Vagina (tissue), 2 donors: ENCODE measurements around the gene CLIC3. TPM values are rescaled to one million over a fixed set of nuclear protein-coding genes. Genes with fewer than 3 reads are reported as not detected.

ENCODE experiments used
- DNase-seq, 2 donors: peaks; one replicate each; pipeline ENCODE4 v3.0.0-alpha.2; 2017; ENCODE audit errors: extremely low spot score in 2 of 2
- H3K27ac ChIP-seq: fragments of 200-600 bp; sonication (generic); one replicate; pipeline ENCODE4 v1.5.1; 2019
- H3K27me3 ChIP-seq: fragments of 200-600 bp; sonication (generic); one replicate; pipeline ENCODE4 v1.5.1; 2019
- H3K36me3 ChIP-seq, 2 donors: fragments of 200-600 bp; sonication (generic); one replicate each; pipeline ENCODE4 v1.5.1; 2017 to 2019
- H3K4me1 ChIP-seq: fragments of 200-600 bp; sonication (generic); one replicate; pipeline ENCODE4 v1.5.1; 2019
- H3K4me3 ChIP-seq, 2 donors: fragments of 200-600 bp; sonication (generic); 1 replicate in 1 of 2; 2 replicates in 1 of 2; pipeline ENCODE4 v1.5.1; 2016 to 2019
- H3K9me3 ChIP-seq: fragments of 200-600 bp; sonication (generic); one replicate; pipeline ENCODE4 v1.5.1; 2019
- CTCF ChIP-seq, 3 experiments: fragments of 450-650 bp in 2 of 3; fragments of 200-600 bp in 1 of 3; sonication (generic) in 1 of 3; IDR thresholded peaks; one replicate each; pipeline ENCODE4 v1.5.1; 2017 to 2019; ENCODE audit warnings: antibody characterized with exemption in 3 of 3, mild to moderate bottlenecking in 2 of 3, moderate library complexity in 2 of 3
- POLR2A ChIP-seq, 2 donors: fragments of 450-650 bp; IDR thresholded peaks; one replicate each; pipeline ENCODE4 v1.6.1; 2017; ENCODE audit warnings: antibody characterized with exemption in 2 of 2, mild to moderate bottlenecking in 2 of 2, moderate library complexity in 2 of 2
- POLR2AphosphoS5 ChIP-seq, 2 donors: sonication (generic); formaldehyde crosslinking; IDR thresholded peaks; one replicate each; pipeline ENCODE4 v1.9.0; 2017; ENCODE audit warnings: antibody characterized with exemption in 2 of 2, mild to moderate bottlenecking in 2 of 2, low read depth in 1 of 2; ENCODE audit not compliant: insufficient read depth in 1 of 2
- intact Hi-C: fragments of 100-400 bp; cut with DNase I; formaldehyde crosslinking; loops from one replicate; pipeline ENCODE4 v1.15.1; 2023
- total RNA-seq: library from RNA; depleted of rRNA; stranded (reverse); fragments of >200 nt; gene quantifications from one replicate; pipeline ENCODE4 v1.2.3, GENCODE V29; 2016

CLIC3 gene
- total RNA-seq, 1 donor from 2014 or later, result 23.6 TPM

GRCh38 chr9:137001857-137002645, 5.7 kb upstream of the CLIC3 start:
- Histone ChIP-seq H3K4me1 (peaks cover 4% of the 10 kb centered on the region), H3K27me3 (no peaks in the 10 kb centered on the region)

GRCh38 chr9:137000177-137000930, 4.0 kb upstream of the CLIC3 start:
- peaks cover 21% of the 10 kb centered on the region for H3K4me1 ChIP-seq
- no peak for TF ChIP-seq POLR2AphosphoS5 (IDR thresholded peaks at IDR 0.05; ENCODE audit: insufficient read depth in 1 of 2, low read depth in 1 of 2)
- no peak for TF ChIP-seq POLR2A (IDR thresholded peaks at IDR 0.05)
- no peak for TF ChIP-seq CTCF (IDR thresholded peaks at IDR 0.05)
- intact Hi-C loops, result no loop called here

More at GRCh38 chr9:137001857-137002645, 5.7 kb upstream of the CLIC3 start:
- Histone ChIP-seq H3K4me3 (no peak overlapping the region), H3K9me3 (no peaks in the 10 kb centered on the region), H3K27ac (no peak overlapping the region), H3K36me3 (no peaks in the 10 kb centered on the region)
- DNase-seq, result no peak
- TF ChIP-seq CTCF (IDR thresholded peaks at IDR 0.05), result no peak
- no peak for TF ChIP-seq POLR2A (IDR thresholded peaks at IDR 0.05)
- no peak for TF ChIP-seq POLR2AphosphoS5 (IDR thresholded peaks at IDR 0.05; ENCODE audit: insufficient read depth in 1 of 2, low read depth in 1 of 2)
- intact Hi-C loops, result no loop called here

GRCh38 chr9:136997830-136998234, 1.5 kb upstream of the CLIC3 start:
- H3K36me3 ChIP-seq, result no peaks in the 10 kb centered on the region
- peaks cover 42% of the 10 kb centered on the region for H3K4me1 ChIP-seq
- H3K4me3 ChIP-seq, result no peak overlapping the region
- no peak for DNase-seq
- intact Hi-C loops, result no loop called here
- no peak for TF ChIP-seq POLR2A (IDR thresholded peaks at IDR 0.05)
- no peak for TF ChIP-seq CTCF (IDR thresholded peaks at IDR 0.05)
- TF ChIP-seq POLR2AphosphoS5 (IDR thresholded peaks at IDR 0.05; ENCODE audit: insufficient read depth in 1 of 2, low read depth in 1 of 2), result no peak
- H3K9me3 ChIP-seq, result no peaks in the 10 kb centered on the region
- no peaks in the 10 kb centered on the region for H3K27me3 ChIP-seq
- H3K27ac ChIP-seq, result no peak overlapping the region

More at GRCh38 chr9:137000177-137000930, 4.0 kb upstream of the CLIC3 start:
- H3K9me3 ChIP-seq, result no peaks in the 10 kb centered on the region
- H3K36me3 ChIP-seq, result no peaks in the 10 kb centered on the region
- no peak overlapping the region for H3K27ac ChIP-seq
- H3K4me3 ChIP-seq, result no peak overlapping the region
- H3K27me3 ChIP-seq, result no peaks in the 10 kb centered on the region
- no peak for DNase-seq

- Histone ChIP-seq H3K36me3 (no peaks in the 10 kb centered on the region), H3K9me3 (no peaks in the 10 kb centered on the region), H3K27ac (no peak overlapping the region), H3K4me3 (no peak overlapping the region), H3K4me1 (peaks cover 47% of the 10 kb centered on the region), H3K27me3 (no peaks in the 10 kb centered on the region)
- DNase-seq, result no peak
- TF ChIP-seq POLR2AphosphoS5 (IDR thresholded peaks at IDR 0.05; ENCODE audit: insufficient read depth in 1 of 2, low read depth in 1 of 2) (no peak), CTCF (IDR thresholded peaks at IDR 0.05) (no peak)
- intact Hi-C loops, result no loop called here
These were observed 1.0 kb upstream of the CLIC3 start for GRCh38 chr9:136997371-136997770.
